A172 (cell line): Measurements from ENCODE around the gene RPTOR. TPM values are rescaled to one million over a fixed set of nuclear protein-coding genes. Genes with fewer than 3 reads are reported as not detected.

Experiments used
- DNase-seq: peaks from one replicate; pipeline ENCODE4 v3.0.0-alpha.2; 2015; ENCODE audit warnings: low spot score
- total RNA-seq: library from RNA; depleted of rRNA; stranded (reverse); fragments of >200 nt; shearing (Covaris generic); gene quantifications from 2 replicates; pipeline ENCODE4 v1.2.3, GENCODE V29; 2014

RPTOR gene
- total RNA-seq, 1 experiment from 2014 or later = 20.7 TPM

GRCh38 chr17:80845069-80845862 lies 300.6 kb downstream of the RPTOR start:
- no peak for DNase-seq

GRCh38 chr17:80845863-80846671 lies 301.4 kb downstream of the RPTOR start:
- no peak for DNase-seq

- no peak for DNase-seq
These were observed 302.3 kb downstream of the RPTOR start for GRCh38 chr17:80846932-80847331.

- no peak for DNase-seq
These were observed 303.0 kb downstream of the RPTOR start for GRCh38 chr17:80847496-80848230.

- DNase-seq = no peak
These were observed 303.9 kb downstream of the RPTOR start for GRCh38 chr17:80848449-80849102.

GRCh38 chr17:80849119-80849518 lies 304.5 kb downstream of the RPTOR start:
- no peak for DNase-seq

GRCh38 chr17:80850109-80850508 lies 305.5 kb downstream of the RPTOR start:
- DNase-seq = no peak

- no peak for DNase-seq
These were observed 306.2 kb downstream of the RPTOR start for GRCh38 chr17:80850817-80851216.

- no peak for DNase-seq
These were observed 306.8 kb downstream of the RPTOR start for GRCh38 chr17:80851277-80851925.

- no peak for DNase-seq
These were observed 307.9 kb downstream of the RPTOR start for GRCh38 chr17:80852476-80853015.

GRCh38 chr17:80853076-80853475 lies 308.4 kb downstream of the RPTOR start:
- no peak for DNase-seq

GRCh38 chr17:80854220-80854619 lies 309.6 kb downstream of the RPTOR start:
- DNase-seq = no peak

GRCh38 chr17:80855196-80855947 lies 310.7 kb downstream of the RPTOR start:
- DNase-seq = no peak

- DNase-seq = peak; percentile 97
These were observed 311.6 kb downstream of the RPTOR start for GRCh38 chr17:80855948-80856862.

GRCh38 chr17:80856863-80857755 lies 312.5 kb downstream of the RPTOR start:
- peak; percentile 11 for DNase-seq

GRCh38 chr17:80857756-80858171 lies 313.1 kb downstream of the RPTOR start:
- DNase-seq = no peak

- DNase-seq = no peak
These were observed 313.8 kb downstream of the RPTOR start for GRCh38 chr17:80858301-80859001.
